ENCODE results near the gene RAB6B. TPM values are rescaled to one million over a fixed set of nuclear protein-coding genes. Genes with fewer than 3 reads are reported as not detected.

RAB6B gene
- total and polyA plus RNA-seq, 7 experiments from 2014 or later, result 0.14 to 1.2 (median 0.22) TPM; not detected in 3

DNA sequence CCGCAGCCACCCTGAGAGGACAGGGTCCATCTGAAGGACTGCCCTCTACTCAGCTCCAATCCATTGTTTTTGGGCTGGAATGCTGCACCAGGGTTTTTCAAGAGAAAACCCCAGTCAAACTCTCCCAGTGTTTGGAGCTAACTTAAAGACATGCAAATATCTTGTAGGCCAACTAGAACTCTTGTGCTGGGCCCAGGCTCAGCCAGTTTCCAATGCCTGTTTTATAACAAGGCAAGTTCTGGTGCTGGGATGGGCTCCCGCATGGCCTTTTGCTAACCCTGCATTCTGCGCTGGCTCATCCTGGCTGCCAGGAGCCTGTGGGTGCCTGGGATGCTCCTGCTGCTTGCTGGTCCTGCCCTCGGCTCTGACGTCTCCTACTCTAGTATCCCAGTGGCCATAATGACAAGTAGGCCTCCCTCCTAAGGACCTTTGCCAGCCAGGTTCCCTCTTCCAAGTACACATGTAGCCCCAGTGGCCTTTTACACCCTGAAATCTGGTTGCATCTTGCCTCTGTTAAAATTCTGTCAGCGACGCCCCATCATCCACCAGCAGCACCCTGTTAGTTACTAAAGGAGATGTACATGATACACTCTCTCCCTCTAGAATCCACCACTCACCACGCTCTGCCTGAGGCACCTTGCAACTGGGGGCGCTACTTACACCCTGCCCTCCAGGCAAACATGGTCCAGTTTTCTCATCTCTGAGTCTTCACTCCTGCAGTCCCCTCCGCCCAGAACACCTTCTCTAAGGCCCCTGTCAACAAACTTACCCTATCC lies 30.5 kb upstream of the RAB6B start:
- H3K27ac Mint-ChIP-seq, result no peak overlapping the region
- no peak for DNase-seq

GRCh38 chr3:133924041-133924440 lies 28.4 kb upstream of the RAB6B start:
- Histone ChIP-seq H3K9me3 (ENCODE audit: control insufficient read depth in 2 of 3, low read length in 3 of 3) (no peaks in the 10 kb centered on the region), H3K4me1 (ENCODE audit: control insufficient read depth in 2 of 2, insufficient read depth in 2 of 2, low read length in 2 of 2) (peaks cover 0 to 4% of the 10 kb centered on the region in 2 donors), H3K27ac (ENCODE audit: low read depth, low read length) (no peak overlapping the region), H3K4me3 (ENCODE audit: low read length) (no peak overlapping the region), H3K36me3 (ENCODE audit: control insufficient read depth in 2 of 3, insufficient read depth in 3 of 3, low read length in 3 of 3) (no peaks in the 10 kb centered on the region), H3K27me3 (ENCODE audit: control insufficient read depth in 2 of 2, insufficient read depth in 2 of 2, low read length in 2 of 2) (peaks cover 0 to 3% of the 10 kb centered on the region in 2 donors)
- no peaks in the 10 kb centered on the region for H3K36me3 Mint-ChIP-seq
- ChIA-PET POLR2A (no interaction called here), CTCF (no interaction called here)
- no peak for ATAC-seq
- intact Hi-C loops (cut with micrococcal nuclease), result loop anchor here (10.0 kb wide), 2 partner anchors 479 to 561 kb away; partner anchors contain the start of genes ANAPC13 (in 1 of the 2) and CEP63 (in 1 of the 2)
- no peak for DNase-seq
- H3K4me1 Mint-ChIP-seq, result peaks cover 4 to 14% (median 5%) of the 10 kb centered on the region in 7 donors
- no peak overlapping the region for H3K27ac Mint-ChIP-seq
- H3K4me3 Mint-ChIP-seq, result no peak overlapping the region
- no peaks in the 10 kb centered on the region for H3K9me3 Mint-ChIP-seq
- H3K27me3 Mint-ChIP-seq, result peaks cover 9 to 44% (median 21%) of the 10 kb centered on the region in 5 donors

More for the DNA sequence above, 30.5 kb upstream of the RAB6B start:
- ChIA-PET POLR2A (no interaction called here), CTCF (interaction anchor here (0.6 to 1.4 kb wide), 2 partner anchors 14 to 106 kb away, joined by 3 read pairs; no protein-coding TSS in a partner anchor)
- Histone ChIP-seq H3K36me3 (ENCODE audit: control insufficient read depth in 2 of 3, insufficient read depth in 3 of 3, low read length in 3 of 3) (no peaks in the 10 kb centered on the region), H3K4me3 (ENCODE audit: low read length) (no peak overlapping the region), H3K9me3 (ENCODE audit: control insufficient read depth in 2 of 3, low read length in 3 of 3) (no peaks in the 10 kb centered on the region), H3K4me1 (ENCODE audit: control insufficient read depth in 2 of 2, insufficient read depth in 2 of 2, low read length in 2 of 2) (peaks cover 0 to 4% of the 10 kb centered on the region in 2 donors), H3K27ac (ENCODE audit: low read depth, low read length) (no peak overlapping the region), H3K27me3 (ENCODE audit: control insufficient read depth in 2 of 2, insufficient read depth in 2 of 2, low read length in 2 of 2) (peaks cover 0 to 3% of the 10 kb centered on the region in 2 donors)
- intact Hi-C loops (cut with micrococcal nuclease), result loop anchor here (2.0 to 10.0 kb wide), 6 partner anchors 107 to 561 kb away; partner anchors contain the start of genes ANAPC13 (in 2 of the 2), CEP63 (in 2 of the 2) and CDV3 (in 1 of the 2)
- Mint-ChIP-seq H3K27me3 (peaks cover 9 to 33% (median 10%) of the 10 kb centered on the region in 5 donors), H3K4me3 (peak overlapping the region; percentile 1 to 83 (median 42)), H3K36me3 (no peaks in the 10 kb centered on the region), H3K9me3 (no peaks in the 10 kb centered on the region), H3K4me1 (peaks cover 4 to 14% (median 5%) of the 10 kb centered on the region in 7 donors)
- no peak for ATAC-seq

- Mint-ChIP-seq H3K4me3 (no peak overlapping the region), H3K27me3 (peaks cover 10 to 44% (median 28%) of the 10 kb centered on the region in 5 donors), H3K27ac (no peak overlapping the region), H3K9me3 (peaks cover 0 to 8% (median 0%) of the 10 kb centered on the region in 11 donors), H3K36me3 (no peaks in the 10 kb centered on the region), H3K4me1 (peaks cover 0 to 1% (median 0%) of the 10 kb centered on the region in 7 donors)
- H3K4me3 ChIP-seq (ENCODE audit: low read length), result no peak overlapping the region
- no peaks in the 10 kb centered on the region for H3K36me3 ChIP-seq (ENCODE audit: control insufficient read depth in 2 of 3, insufficient read depth in 3 of 3, low read length in 3 of 3)
- ChIA-PET CTCF (no interaction called here), POLR2A (no interaction called here)
- H3K27me3 ChIP-seq (ENCODE audit: control insufficient read depth in 2 of 2, insufficient read depth in 2 of 2, low read length in 2 of 2), result no peaks in the 10 kb centered on the region
- ATAC-seq, result no peak
- no peaks in the 10 kb centered on the region for H3K9me3 ChIP-seq (ENCODE audit: control insufficient read depth in 2 of 3, low read length in 3 of 3)
- intact Hi-C loops (cut with micrococcal nuclease), result loop anchor here (10.0 kb wide), 2 partner anchors 477 to 563 kb away; partner anchors contain the start of genes ANAPC13 (in 1 of the 2) and CEP63 (in 1 of the 2)
- no peaks in the 10 kb centered on the region for H3K4me1 ChIP-seq (ENCODE audit: control insufficient read depth in 2 of 2, insufficient read depth in 2 of 2, low read length in 2 of 2)
- no peak for DNase-seq
- H3K27ac ChIP-seq (ENCODE audit: low read depth, low read length), result no peak overlapping the region
These were observed 25.9 kb upstream of the RAB6B start for GRCh38 chr3:133921592-133921991.

GRCh38 chr3:133917144-133917543 lies 21.5 kb upstream of the RAB6B start:
- no peak overlapping the region for H3K4me3 Mint-ChIP-seq

GRCh38 chr3:133915685-133916658 lies 20.3 kb upstream of the RAB6B start:
- no peaks in the 10 kb centered on the region for H3K36me3 Mint-ChIP-seq
- no peaks in the 10 kb centered on the region for H3K9me3 ChIP-seq (ENCODE audit: control insufficient read depth in 2 of 3, low read length in 3 of 3)
- no peak overlapping the region for H3K27ac Mint-ChIP-seq
- no peak overlapping the region for H3K27ac ChIP-seq (ENCODE audit: low read depth, low read length)
- peaks cover 0 to 8% (median 0%) of the 10 kb centered on the region in 11 donors for H3K9me3 Mint-ChIP-seq
- no peak overlapping the region for H3K4me3 Mint-ChIP-seq
- intact Hi-C loops (cut with micrococcal nuclease), result no loop called here
- H3K36me3 ChIP-seq (ENCODE audit: control insufficient read depth in 2 of 3, insufficient read depth in 3 of 3, low read length in 3 of 3), result no peaks in the 10 kb centered on the region
- peaks cover 22 to 39% (median 25%) of the 10 kb centered on the region in 5 donors for H3K27me3 Mint-ChIP-seq
- H3K4me1 ChIP-seq (ENCODE audit: control insufficient read depth in 2 of 2, insufficient read depth in 2 of 2, low read length in 2 of 2), result no peaks in the 10 kb centered on the region
- ATAC-seq (no peak), DNase-seq (no peak)
- ChIA-PET CTCF (interaction anchor here (0.6 kb wide), 1 partner anchor 1177 kb away, joined by 3 read pairs; no protein-coding TSS in a partner anchor), POLR2A (no interaction called here)
- peaks cover 0 to 8% of the 10 kb centered on the region in 2 donors for H3K27me3 ChIP-seq (ENCODE audit: control insufficient read depth in 2 of 2, insufficient read depth in 2 of 2, low read length in 2 of 2)
- H3K4me3 ChIP-seq (ENCODE audit: low read length), result no peak overlapping the region
- H3K4me1 Mint-ChIP-seq, result no peaks in the 10 kb centered on the region

More at GRCh38 chr3:133917144-133917543, 21.5 kb upstream of the RAB6B start:
- no peaks in the 10 kb centered on the region for H3K4me1 ChIP-seq (ENCODE audit: control insufficient read depth in 2 of 2, insufficient read depth in 2 of 2, low read length in 2 of 2)
- no peaks in the 10 kb centered on the region for H3K36me3 ChIP-seq (ENCODE audit: control insufficient read depth in 2 of 3, insufficient read depth in 3 of 3, low read length in 3 of 3)
- Mint-ChIP-seq H3K9me3 (peaks cover 0 to 8% (median 0%) of the 10 kb centered on the region in 11 donors), H3K4me1 (no peaks in the 10 kb centered on the region), H3K27ac (no peak overlapping the region), H3K27me3 (peaks cover 25 to 39% (median 28%) of the 10 kb centered on the region in 5 donors), H3K36me3 (no peaks in the 10 kb centered on the region)
- H3K9me3 ChIP-seq (ENCODE audit: control insufficient read depth in 2 of 3, low read length in 3 of 3), result no peaks in the 10 kb centered on the region
- intact Hi-C loops (cut with micrococcal nuclease), result no loop called here
- ATAC-seq, result no peak
- no peak overlapping the region for H3K4me3 ChIP-seq (ENCODE audit: low read length)
- ChIA-PET CTCF (no interaction called here), POLR2A (no interaction called here)
- H3K27me3 ChIP-seq (ENCODE audit: control insufficient read depth in 2 of 2, insufficient read depth in 2 of 2, low read length in 2 of 2), result no peaks in the 10 kb centered on the region
- no peak overlapping the region for H3K27ac ChIP-seq (ENCODE audit: low read depth, low read length)
- no peak for DNase-seq

DNA sequence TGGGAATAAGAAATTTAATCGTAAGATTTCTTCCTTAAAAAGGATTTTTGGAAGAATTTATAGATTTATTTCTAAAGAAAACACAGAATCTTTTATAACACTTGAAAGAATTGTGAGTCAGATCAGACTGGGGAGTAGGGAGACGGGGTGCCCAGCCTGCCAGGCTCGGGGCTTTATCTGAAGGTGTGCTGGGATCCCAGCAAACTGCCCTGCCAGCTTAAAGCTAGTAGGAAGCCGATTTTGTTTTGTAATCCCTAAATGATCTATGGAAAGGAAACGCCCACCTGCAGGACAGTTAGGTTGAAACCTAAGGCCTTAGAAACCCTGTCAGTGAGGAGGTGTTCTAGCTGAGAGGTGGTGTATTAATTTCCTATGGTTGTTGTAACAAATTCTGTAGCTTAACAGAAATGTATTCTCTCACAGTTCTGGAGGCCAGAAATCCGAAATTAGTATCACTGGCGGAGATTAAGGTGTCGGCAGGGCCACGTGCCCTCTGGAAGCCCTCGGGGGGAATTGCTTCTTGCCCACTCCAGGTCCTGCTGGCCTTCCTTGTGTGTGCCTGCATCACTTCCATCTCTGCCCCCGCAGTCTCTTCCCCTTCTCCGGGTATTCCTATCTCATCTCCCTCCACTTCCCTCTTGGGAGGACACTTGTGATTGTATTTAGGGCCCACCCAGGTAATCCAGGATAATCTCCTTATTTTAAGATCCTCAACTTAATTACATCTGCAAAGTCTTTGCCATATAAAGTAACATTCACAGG lies 19.3 kb upstream of the RAB6B start:
- CTCF ChIA-PET, result no interaction called here
- Histone ChIP-seq H3K4me1 (ENCODE audit: control insufficient read depth in 2 of 2, insufficient read depth in 2 of 2, low read length in 2 of 2) (no peaks in the 10 kb centered on the region), H3K27me3 (ENCODE audit: control insufficient read depth in 2 of 2, insufficient read depth in 2 of 2, low read length in 2 of 2) (peaks cover 0 to 9% of the 10 kb centered on the region in 2 donors), H3K4me3 (ENCODE audit: low read length) (no peak overlapping the region), H3K27ac (ENCODE audit: low read depth, low read length) (no peak overlapping the region), H3K36me3 (ENCODE audit: control insufficient read depth in 2 of 3, insufficient read depth in 3 of 3, low read length in 3 of 3) (no peaks in the 10 kb centered on the region), H3K9me3 (ENCODE audit: control insufficient read depth in 2 of 3, low read length in 3 of 3) (no peaks in the 10 kb centered on the region)
- DNase-seq, result no peak
- POLR2A ChIA-PET, result no interaction called here
- Mint-ChIP-seq H3K36me3 (no peaks in the 10 kb centered on the region), H3K4me1 (no peaks in the 10 kb centered on the region), H3K27me3 (peaks cover 22 to 40% (median 28%) of the 10 kb centered on the region in 5 donors), H3K27ac (no peak overlapping the region), H3K4me3 (no peak overlapping the region), H3K9me3 (peaks cover 0 to 8% (median 0%) of the 10 kb centered on the region in 11 donors)
- no peak for ATAC-seq
- intact Hi-C loops (cut with micrococcal nuclease), result no loop called here
